HG02973 (cell line): ENCODE results near the gene CGREF1.
A peak's percentile ranks its signal among the peaks of the same experiment; 100 is the strongest.

Source experiments
- ATAC-seq: cut with Tn5 transposase; IDR thresholded peaks from one replicate; pipeline ENCODE4 v1.9.1; 2021; ENCODE audit warnings: moderate library complexity; ENCODE audit not compliant: unreplicated experiment

CGREF1 gene

DNA sequence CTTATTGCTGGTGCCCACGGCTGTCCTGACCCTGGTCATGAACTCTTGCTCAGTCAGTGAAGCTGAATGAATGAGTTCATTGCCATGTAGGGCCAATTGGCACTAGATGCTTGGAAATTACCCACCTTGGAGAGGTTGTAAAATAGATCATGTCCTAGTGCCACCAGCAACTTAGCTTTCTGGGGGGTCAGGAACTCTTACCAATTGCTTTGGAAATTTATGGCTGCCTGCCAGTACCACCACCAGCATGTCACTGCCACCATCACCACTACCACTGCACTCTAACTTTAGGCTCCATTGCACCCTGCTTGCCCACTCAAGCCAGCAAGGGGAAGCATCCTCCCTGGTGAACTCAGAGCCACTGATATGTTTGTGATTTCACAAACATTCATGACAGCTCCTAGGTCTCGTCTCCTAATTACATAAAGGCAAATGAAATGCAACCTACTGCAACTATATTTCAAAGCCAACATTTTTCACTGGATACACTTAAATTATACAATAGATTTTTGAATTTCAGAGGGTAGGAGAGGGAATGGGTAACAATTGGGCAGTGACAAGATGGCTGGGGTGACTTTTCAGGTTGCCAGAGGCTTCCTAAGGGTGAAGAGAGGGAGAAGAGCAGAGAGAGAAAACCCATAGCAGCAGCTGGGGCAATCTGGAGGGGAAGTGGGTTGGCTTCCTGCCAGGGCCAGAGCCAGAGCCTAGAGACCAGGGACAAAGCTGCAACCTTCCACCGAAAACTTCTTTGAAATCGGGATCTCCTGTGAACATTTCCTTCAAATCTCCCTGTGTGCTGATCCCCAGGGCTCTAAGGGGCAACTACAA is 44.0 kb downstream of the CGREF1 start:
- no peak for ATAC-seq

- no peak for ATAC-seq
Observed at GRCh38 chr2:27073782-27074181, 45.1 kb downstream of the CGREF1 start.

DNA sequence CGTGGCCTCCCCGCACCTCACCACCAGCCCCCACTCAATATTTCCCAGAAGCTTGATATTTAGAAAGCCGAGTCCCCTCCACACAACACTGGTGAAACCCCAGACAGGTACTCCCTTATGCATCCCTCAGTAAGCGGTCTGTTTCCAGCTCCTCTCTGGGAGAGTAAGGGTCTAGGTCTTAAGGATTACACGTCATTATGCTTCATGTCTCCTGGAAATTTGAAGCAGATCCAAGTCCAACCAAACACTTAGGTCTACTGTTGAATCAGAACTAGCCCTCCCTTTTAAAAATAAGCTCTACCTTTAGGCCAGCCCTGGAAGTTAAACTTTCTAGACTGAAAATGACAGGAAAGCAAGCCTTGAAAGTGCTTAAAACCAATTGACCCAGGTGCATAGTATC is 46.0 kb downstream of the CGREF1 start:
- ATAC-seq = no peak

- peak; percentile 16 for ATAC-seq
Observed at GRCh38 chr2:27071990-27072830, 46.7 kb downstream of the CGREF1 start.

DNA sequence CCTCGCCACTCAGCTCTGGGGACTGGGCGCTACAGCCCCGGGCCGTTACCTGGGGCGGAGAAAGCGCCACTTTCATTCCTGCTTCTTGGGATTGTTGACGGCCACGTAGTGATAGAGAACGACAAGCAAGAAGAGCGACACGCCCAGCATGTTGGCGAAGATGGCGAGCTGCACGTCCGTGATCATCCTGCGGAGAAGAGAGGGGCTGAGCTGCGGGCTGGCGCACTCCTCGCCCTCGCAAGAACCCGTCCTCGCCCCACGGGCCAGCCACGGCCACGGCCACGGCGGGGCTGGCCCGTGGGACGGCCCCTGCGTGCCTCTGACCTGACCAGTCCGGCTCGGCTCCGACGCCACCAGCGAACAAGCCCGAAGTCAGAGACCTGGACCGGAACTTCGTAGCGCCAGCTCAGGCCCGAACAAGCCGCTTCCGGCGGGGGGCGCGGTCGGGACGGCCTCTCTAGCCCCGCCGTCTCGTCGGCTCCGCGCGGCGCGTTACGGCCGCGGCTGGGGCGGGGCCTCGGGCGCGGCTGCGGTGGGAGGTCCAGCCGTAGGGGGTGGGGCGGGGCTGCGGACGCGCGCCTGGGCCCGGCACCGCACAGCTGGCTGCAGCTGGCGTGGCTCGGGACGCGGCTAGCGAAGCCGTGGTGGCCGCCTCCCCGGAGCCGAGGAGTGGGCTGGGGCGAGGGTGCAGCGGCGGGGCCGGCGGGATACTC is 47.5 kb downstream of the CGREF1 start, which contains the start of gene OST4:
Gene OST4, minus strand, starts transcription at position 378 of the 713 bp plus-strand sequence.
- peak; percentile 78 for ATAC-seq

GRCh38 chr2:27070653-27071276 is 48.2 kb downstream of the CGREF1 start:
- no peak for ATAC-seq

- ATAC-seq = no peak
Observed at GRCh38 chr2:27069961-27070618, 48.8 kb downstream of the CGREF1 start.

DNA sequence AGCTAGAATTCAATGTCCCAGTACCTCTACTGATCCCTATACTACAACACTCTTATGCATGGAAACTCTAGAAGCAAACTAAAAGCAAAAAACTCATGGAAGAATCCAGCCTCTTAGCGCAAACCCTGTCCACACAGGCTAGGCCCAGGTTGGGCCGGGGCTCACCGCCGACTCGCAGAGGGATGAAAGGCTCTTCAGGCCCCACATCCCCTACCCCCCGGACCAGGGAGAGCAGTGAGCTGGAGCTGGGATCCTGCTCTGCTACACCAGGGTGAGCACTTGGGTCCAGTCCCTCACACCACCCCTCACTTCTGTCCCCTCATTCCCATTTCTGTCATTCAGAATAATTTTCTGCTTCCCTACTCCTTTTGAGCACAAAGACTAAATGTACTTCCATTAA is 49.5 kb downstream of the CGREF1 start:
- ATAC-seq = no peak

- no peak for ATAC-seq
Observed at GRCh38 chr2:27067385-27067784, 51.5 kb downstream of the CGREF1 start.

GRCh38 chr2:27065128-27065527 is 53.8 kb downstream of the CGREF1 start:
- no peak for ATAC-seq

- ATAC-seq = no peak
Observed at GRCh38 chr2:27060323-27060722, 58.6 kb downstream of the CGREF1 start.

- no peak for ATAC-seq
Observed at GRCh38 chr2:27059141-27059820, 59.6 kb downstream of the CGREF1 start.

GRCh38 chr2:27058210-27058609 is 60.7 kb downstream of the CGREF1 start:
- ATAC-seq = no peak

DNA sequence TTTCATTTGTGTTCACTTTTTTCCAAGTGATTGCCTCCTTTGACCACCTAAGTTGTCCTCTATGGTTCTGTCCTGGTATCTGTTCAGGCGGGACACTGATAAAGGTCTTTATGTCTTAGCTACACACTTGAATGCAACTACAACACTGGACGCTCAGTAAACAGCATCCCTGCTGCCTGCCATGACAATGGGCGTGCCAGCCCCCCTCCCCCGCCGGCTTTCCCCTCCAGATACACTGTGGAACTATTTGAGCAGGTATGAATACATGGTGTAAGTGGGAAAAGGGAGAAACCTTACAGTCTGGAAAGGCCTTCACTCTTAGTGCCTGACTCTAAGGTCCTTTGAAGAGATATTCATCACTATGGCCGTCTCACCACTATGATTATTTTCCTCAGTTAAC is 61.7 kb downstream of the CGREF1 start:
- ATAC-seq = no peak

DNA sequence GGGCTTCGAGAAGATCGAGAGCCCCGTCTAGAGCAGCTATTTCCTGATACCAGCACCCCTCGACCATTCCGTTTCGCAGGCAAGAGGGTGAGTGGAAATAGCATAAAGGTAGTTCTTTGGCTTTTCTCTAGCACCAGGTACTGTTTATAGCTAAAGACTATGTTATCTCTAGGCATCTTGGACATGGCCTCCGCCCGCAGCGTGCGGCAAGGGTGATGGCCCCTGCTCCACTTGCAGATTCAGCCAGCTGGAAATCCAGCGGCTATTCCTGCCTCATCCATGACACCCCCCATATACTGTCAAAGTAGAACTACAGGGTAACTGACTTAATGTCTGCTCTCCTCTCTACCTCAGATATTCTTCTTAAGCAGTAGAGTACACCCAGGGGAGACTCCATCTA is 64.2 kb downstream of the CGREF1 start:
- no peak for ATAC-seq

GRCh38 chr2:27053776-27054175 is 65.2 kb downstream of the CGREF1 start:
- ATAC-seq = no peak

DNA sequence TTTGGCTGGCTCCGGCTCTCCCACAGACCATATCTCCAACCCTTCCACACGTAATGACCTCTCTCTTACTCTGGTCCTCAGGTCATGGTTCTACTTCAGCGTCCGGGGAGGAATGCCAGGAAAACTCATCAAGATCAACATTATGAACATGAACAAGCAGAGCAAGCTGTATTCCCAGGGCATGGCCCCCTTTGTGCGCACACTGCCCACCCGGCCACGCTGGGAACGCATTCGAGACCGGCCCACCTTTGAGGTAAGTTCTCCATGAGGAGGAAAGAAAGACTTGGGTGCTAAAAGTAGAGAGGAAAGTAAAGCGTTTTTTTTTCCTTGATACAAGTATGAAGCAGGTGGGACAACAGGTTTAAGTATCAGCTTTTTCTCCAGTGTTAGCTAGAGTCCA is 65.6 kb downstream of the CGREF1 start:
- no peak for ATAC-seq

DNA sequence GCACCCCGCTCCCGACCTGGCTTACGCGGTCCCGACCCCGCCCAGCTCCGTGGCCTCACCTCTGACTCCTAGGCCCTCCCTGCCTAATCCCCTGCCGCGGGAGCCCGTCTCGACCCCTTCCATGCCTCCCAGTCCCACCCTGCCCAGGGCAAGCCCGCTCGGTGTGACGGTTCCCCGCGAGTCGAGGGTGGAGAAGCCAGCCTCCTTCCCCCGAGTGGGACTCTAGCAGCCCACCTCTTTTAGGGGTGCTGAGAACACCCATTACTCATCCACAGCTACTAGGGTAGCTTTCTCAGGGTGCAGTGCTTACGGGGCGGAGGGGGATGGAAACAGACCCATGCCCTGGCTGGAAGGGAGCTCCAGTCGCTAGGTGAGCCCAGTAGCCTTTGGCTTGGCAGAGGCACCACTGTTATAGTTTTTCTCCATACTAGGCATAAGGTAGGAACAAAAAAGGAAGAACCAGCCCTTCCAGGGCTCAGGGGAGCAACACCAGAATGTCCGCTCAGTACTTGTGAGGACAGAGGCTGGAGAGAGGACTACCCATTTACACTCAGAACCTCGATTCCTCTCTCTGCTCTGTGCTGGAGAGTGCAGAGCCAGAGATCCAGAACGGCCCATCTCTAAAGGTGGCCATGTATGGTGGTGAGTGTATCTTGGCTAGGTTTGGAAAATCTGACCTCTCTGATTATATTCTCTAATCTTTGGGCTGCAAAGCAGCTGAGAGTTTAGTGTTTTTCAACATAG is 66.9 kb downstream of the CGREF1 start:
- peak; percentile 0 for ATAC-seq
